Measurements from ENCODE around the gene CDC42BPB. TPM values are rescaled to one million over a fixed set of nuclear protein-coding genes. Genes with fewer than 3 reads are reported as not detected.

The CDC42BPB gene
- total RNA-seq, 2 donors from 2014 or later: 66.2 to 102 TPM

- Histone ChIP-seq H3K9me3 (no peaks in the 10 kb centered on the region), H3K4me3 (no peak overlapping the region), H3K36me3 (replicated peaks in 1 of 2; ENCODE audit: insufficient read depth in 1 of 2, low read depth in 2 of 2) (no peaks in the 10 kb centered on the region), H3K4me1 (no peaks in the 10 kb centered on the region), H3K27me3 (no peaks in the 10 kb centered on the region), H3K27ac (no peak overlapping the region)
- intact Hi-C loops (cut with DNase I): no loop called here
- TF ChIP-seq POLR2A (IDR thresholded peaks at IDR 0.05) (no peak), CTCF (IDR thresholded peaks at IDR 0.05) (no peak)
- ATAC-seq (no peak), DNase-seq (no peak)
- WGBS, 2 donors: 88 to 93% methylated on average over 5 of the region's 5 CpGs
Measured at GRCh38 chr14:102883089-102883541, 174.2 kb downstream of the CDC42BPB start.

Other genes starting within 250 kb of the CDC42BPB start
- 1 to 10 TPM in 1 of 2 donors, not detected in 1; 6.0 TPM for gene AMN, start 134.9 kb downstream of the CDC42BPB start, total RNA-seq
- gene LBHD2, start 26.7 kb upstream of the CDC42BPB start, total RNA-seq: not detected
- gene EXOC3L4, start 37.2 kb upstream of the CDC42BPB start, total RNA-seq: 1 to 10 TPM in 1 of 2 donors, under 1 TPM in 1; 0.66 to 1.8 TPM
- gene TNFAIP2, start 65.9 kb upstream of the CDC42BPB start, total RNA-seq: 10 to 100 TPM; 22.1 to 75.5 TPM